Bronchial epithelial cell (primary cell): Measurements from ENCODE around the gene PRR16. TPM values are rescaled to one million over a fixed set of nuclear protein-coding genes. Genes with fewer than 3 reads are reported as not detected.

Experiments
- DNase-seq: peaks from one replicate; pipeline ENCODE4 v3.0.0-alpha.2; 2010; ENCODE audit warnings: low read depth
- FAIRE-seq: peaks from 2 replicates; lab custom pipeline; 2011; peaks lifted over from hg19 to GRCh38; lab: Jason Lieb, UNC
- H3K27me3 ChIP-seq: 2 replicates; pipeline ENCODE4 v1.5.1; 2011; ENCODE audit warnings: low read length; ENCODE audit not compliant: control insufficient read depth, insufficient read depth
- H3K36me3 ChIP-seq: 2 replicates; pipeline ENCODE4 v1.5.1; 2011; ENCODE audit warnings: low read length; ENCODE audit not compliant: control insufficient read depth, insufficient read depth
- H3K4me3 ChIP-seq: 2 replicates; pipeline ENCODE4 v1.5.1; 2011; ENCODE audit warnings: mild to moderate bottlenecking, low read depth, low read length, control low read depth
- total RNA-seq: library from RNA; depleted of rRNA; stranded (reverse); fragments of >200 nt; gene quantifications from 2 replicates; pipeline ENCODE4 v1.2.1, GENCODE V29; 2014
- TF ChIP-seq, protein P1 (sequence below): IDR thresholded peaks from 2 replicates; pipeline ENCODE4 v1.5.1; 2011; ENCODE audit warnings: mild to moderate bottlenecking, moderate library complexity, low read length, control low read depth, inconsistent platforms; ENCODE audit not compliant: insufficient read depth, severe bottlenecking

Gene PRR16
- total RNA-seq, 1 donor from 2014 or later, result 0.53 TPM

GRCh38 chr5:120631611-120632010 is 167.5 kb downstream of the PRR16 start:
- DNase-seq (no peak), FAIRE-seq (no peak)
- H3K27me3 ChIP-seq, result no peaks in the 10 kb centered on the region
- TF ChIP-seq, protein P1, sequence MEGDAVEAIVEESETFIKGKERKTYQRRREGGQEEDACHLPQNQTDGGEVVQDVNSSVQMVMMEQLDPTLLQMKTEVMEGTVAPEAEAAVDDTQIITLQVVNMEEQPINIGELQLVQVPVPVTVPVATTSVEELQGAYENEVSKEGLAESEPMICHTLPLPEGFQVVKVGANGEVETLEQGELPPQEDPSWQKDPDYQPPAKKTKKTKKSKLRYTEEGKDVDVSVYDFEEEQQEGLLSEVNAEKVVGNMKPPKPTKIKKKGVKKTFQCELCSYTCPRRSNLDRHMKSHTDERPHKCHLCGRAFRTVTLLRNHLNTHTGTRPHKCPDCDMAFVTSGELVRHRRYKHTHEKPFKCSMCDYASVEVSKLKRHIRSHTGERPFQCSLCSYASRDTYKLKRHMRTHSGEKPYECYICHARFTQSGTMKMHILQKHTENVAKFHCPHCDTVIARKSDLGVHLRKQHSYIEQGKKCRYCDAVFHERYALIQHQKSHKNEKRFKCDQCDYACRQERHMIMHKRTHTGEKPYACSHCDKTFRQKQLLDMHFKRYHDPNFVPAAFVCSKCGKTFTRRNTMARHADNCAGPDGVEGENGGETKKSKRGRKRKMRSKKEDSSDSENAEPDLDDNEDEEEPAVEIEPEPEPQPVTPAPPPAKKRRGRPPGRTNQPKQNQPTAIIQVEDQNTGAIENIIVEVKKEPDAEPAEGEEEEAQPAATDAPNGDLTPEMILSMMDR, result no peak
- H3K4me3 ChIP-seq, result no peak overlapping the region
- no peaks in the 10 kb centered on the region for H3K36me3 ChIP-seq

- no peak for FAIRE-seq
- TF ChIP-seq, protein P1, result no peak
- DNase-seq, result no peak
- Histone ChIP-seq H3K4me3 (no peak overlapping the region), H3K27me3 (no peaks in the 10 kb centered on the region), H3K36me3 (no peaks in the 10 kb centered on the region)
Observed at GRCh38 chr5:120632430-120632829, 168.3 kb downstream of the PRR16 start.

GRCh38 chr5:120638449-120638848 is 174.3 kb downstream of the PRR16 start:
- DNase-seq (no peak), FAIRE-seq (no peak)
- H3K4me3 ChIP-seq, result no peak overlapping the region
- TF ChIP-seq, protein P1, result no peak
- H3K27me3 ChIP-seq, result no peaks in the 10 kb centered on the region
- H3K36me3 ChIP-seq, result no peaks in the 10 kb centered on the region

DNA sequence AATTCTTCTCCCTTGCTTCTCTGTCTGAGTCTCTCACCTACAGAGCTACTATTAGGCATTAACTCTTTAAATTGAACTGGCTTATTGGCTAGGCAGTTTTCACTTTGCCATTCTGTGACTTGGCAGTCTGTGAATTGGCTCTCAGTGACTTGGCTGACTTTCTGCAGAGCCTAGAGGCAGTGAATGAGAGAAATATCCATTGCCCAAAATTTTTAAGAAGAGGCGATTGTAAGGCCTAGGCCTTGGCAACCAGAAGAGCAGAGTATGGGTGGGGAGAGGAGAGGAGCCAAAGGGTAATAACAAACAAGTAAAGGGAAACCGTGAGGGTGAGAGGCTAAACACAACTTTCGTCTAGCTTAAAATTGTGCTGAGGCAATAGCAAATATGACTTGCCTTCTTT is 176.7 kb downstream of the PRR16 start:
- no peak for DNase-seq

GRCh38 chr5:120644516-120644915 is 180.4 kb downstream of the PRR16 start:
- DNase-seq, result peak; percentile 9
- no peaks in the 10 kb centered on the region for H3K36me3 ChIP-seq
- H3K4me3 ChIP-seq, result no peak overlapping the region
- H3K27me3 ChIP-seq, result no peaks in the 10 kb centered on the region
- TF ChIP-seq, protein P1, result no peak
- no peak for FAIRE-seq

More for the DNA sequence above, 176.7 kb downstream of the PRR16 start:
- FAIRE-seq, result no peak
- Histone ChIP-seq H3K36me3 (no peaks in the 10 kb centered on the region), H3K4me3 (no peak overlapping the region), H3K27me3 (no peaks in the 10 kb centered on the region)
- TF ChIP-seq, protein P1, result no peak

DNA sequence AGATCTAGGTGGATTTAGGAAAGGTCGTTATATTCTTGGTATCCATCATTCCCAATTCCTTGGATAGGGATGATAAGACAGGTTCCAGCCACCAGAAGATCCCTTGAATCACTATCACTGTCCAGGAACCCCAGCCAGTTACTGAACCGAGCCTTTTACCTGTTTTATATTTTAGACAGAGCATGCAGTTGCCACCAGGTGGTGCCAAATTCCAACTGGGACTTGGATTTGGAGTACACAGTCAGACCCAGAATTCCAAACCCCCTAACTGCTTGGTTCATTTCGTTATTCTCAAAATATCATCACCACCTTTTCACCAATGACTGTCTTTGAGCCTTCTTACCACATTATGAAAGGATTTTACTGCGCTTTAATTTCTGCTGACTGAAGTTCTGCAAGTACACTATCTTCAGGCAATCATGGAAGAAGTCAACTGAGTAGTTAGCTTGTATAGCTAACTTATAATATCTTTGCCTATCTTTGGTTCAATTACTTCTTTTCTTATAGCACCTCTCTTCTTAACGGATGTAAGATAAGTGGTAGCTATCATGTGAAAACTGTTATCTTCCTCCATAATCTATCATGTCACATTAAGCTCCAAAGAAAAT is 191.8 kb downstream of the PRR16 start:
- TF ChIP-seq, protein P1, result peak; percentile 71
- no peaks in the 10 kb centered on the region for H3K36me3 ChIP-seq
- peaks cover 1% of the 10 kb centered on the region for H3K27me3 ChIP-seq
- FAIRE-seq, result no peak
- peak; percentile 27 for DNase-seq
- H3K4me3 ChIP-seq, result no peak overlapping the region
